Measurements from ENCODE around the gene TUG1. TPM values are rescaled to one million over a fixed set of nuclear protein-coding genes. Genes with fewer than 3 reads are reported as not detected.

TUG1 gene
- polyA plus RNA-seq, 1 of the 3 experiments (the other 2 are of a cell fraction): 46.8 TPM

GRCh38 chr22:30946354-30946753 lies 22.7 kb upstream of the TUG1 start (continued):
- TF ChIP-seq PBX3 (IDR thresholded peaks at IDR 0.05) (no peak), FOSL2 (IDR thresholded peaks at IDR 0.05; ENCODE audit: borderline replicate concordance, low read depth) (no peak), TAF1 (IDR thresholded peaks at IDR 0.05; ENCODE audit: borderline replicate concordance, low read depth, low read length) (no peak), TCF12 (IDR thresholded peaks at IDR 0.05) (no peak), USF1 (IDR thresholded peaks at IDR 0.05; ENCODE audit: borderline replicate concordance, low read depth) (no peak), MAX (IDR thresholded peaks at IDR 0.05; ENCODE audit: low read depth) (no peak), SIN3A (IDR thresholded peaks at IDR 0.05; ENCODE audit: borderline replicate concordance, low read depth, low read length) (no peak), MXI1 (IDR thresholded peaks at IDR 0.05; ENCODE audit: low read depth, low read length) (no peak)

- H3F3A ChIP-seq (replicated peaks; ENCODE audit: insufficient read depth): no peaks in the 10 kb centered on the region
- no peaks in the 10 kb centered on the region for H3K9me2 ChIP-seq
- ChIA-PET CTCF (interaction anchor here (0.8 to 3.2 kb wide), 18 partner anchors 9 to 313 kb away, joined by 3 to 72 read pairs (median 5); partner anchors contain the start of genes MORC2, SELENOM, SMTN and TUG1), POLR2A (interaction anchor here (1.5 to 2.1 kb wide), 2 partner anchors 134 to 138 kb away, joined by 7 read pairs; partner anchors contain the start of gene SMTN)
- no peaks in the 10 kb centered on the region for H3K9me3 ChIP-seq
- no peak for DNase-seq
- H2AFZ ChIP-seq (ENCODE audit: low read depth): no peak overlapping the region
- no peak overlapping the region for H3K9ac ChIP-seq
- H3K4me2 ChIP-seq: no peak overlapping the region
- no peaks in the 10 kb centered on the region for H4K20me1 ChIP-seq (ENCODE audit: insufficient read depth)
- peaks cover 0 to 12% of the 10 kb centered on the region in 2 experiments; a peak in 1 of 4 replicates for H3K4me1 ChIP-seq (ENCODE audit: control insufficient read depth in 1 of 2, insufficient read depth in 2 of 2, low read depth in 1 of 2, low read length in 1 of 2)
- no peak for TF ChIP-seq RXRA (IDR thresholded peaks at IDR 0.05; ENCODE audit: borderline replicate concordance, low read depth)
- TF ChIP-seq EZH2phosphoT487 (IDR thresholded peaks at IDR 0.05; ENCODE audit: borderline replicate concordance, low read depth): no peak
- no peak for TF ChIP-seq MEF2A (IDR thresholded peaks at IDR 0.05; ENCODE audit: borderline replicate concordance, low read depth)
- TF ChIP-seq USF1 (IDR thresholded peaks at IDR 0.05; ENCODE audit: borderline replicate concordance, low read depth): no peak
- TF ChIP-seq ELF1 (IDR thresholded peaks at IDR 0.05): no peak
- no peak for TF ChIP-seq RCOR1 (IDR thresholded peaks at IDR 0.05; ENCODE audit: low read length)
- no peak for TF ChIP-seq REST (IDR thresholded peaks at IDR 0.05; ENCODE audit: low read depth, low read length)
- TF ChIP-seq GABPA (IDR thresholded peaks at IDR 0.05; ENCODE audit: low read depth): no peak
- TF ChIP-seq MAX (IDR thresholded peaks at IDR 0.05; ENCODE audit: low read depth): no peak
- TF ChIP-seq ZBTB33 (IDR thresholded peaks at IDR 0.05; ENCODE audit: borderline replicate concordance, low read depth): no peak
- TF ChIP-seq SIN3A (IDR thresholded peaks at IDR 0.05; ENCODE audit: borderline replicate concordance, low read depth, low read length): no peak
- TF ChIP-seq SMC3 (IDR thresholded peaks at IDR 0.05; ENCODE audit: low read depth, low read length): no peak
- TF ChIP-seq TCF12 (IDR thresholded peaks at IDR 0.05): no peak
- no peak for TF ChIP-seq TAF1 (IDR thresholded peaks at IDR 0.05; ENCODE audit: borderline replicate concordance, low read depth, low read length)
- H3K27ac ChIP-seq (ENCODE audit: low read depth in 2 of 2, low read length in 1 of 2): no peak overlapping the region; a peak in 1 of 4 replicates
- H3K36me3 ChIP-seq (replicated peaks in 1 of 2; ENCODE audit: control insufficient read depth in 1 of 2, insufficient read depth in 2 of 2, low read length in 1 of 2): peaks cover 36 to 87% of the 10 kb centered on the region in 2 experiments
- H3K27me3 ChIP-seq (ENCODE audit: insufficient read depth): no peaks in the 10 kb centered on the region
- 81% methylated on average over 5 of the region's 5 CpGs for WGBS (ENCODE audit: low lambda C conversion rate)
- H3K4me3 ChIP-seq (ENCODE audit: low read depth in 2 of 2, low read length in 1 of 2): no peak overlapping the region
- no peaks in the 10 kb centered on the region for H3K79me2 ChIP-seq (ENCODE audit: insufficient read depth)
Observed at GRCh38 chr22:30947173-30947815, 21.8 kb upstream of the TUG1 start.
